ENCODE measurements around the gene RNF125.

Gene RNF125

DNA sequence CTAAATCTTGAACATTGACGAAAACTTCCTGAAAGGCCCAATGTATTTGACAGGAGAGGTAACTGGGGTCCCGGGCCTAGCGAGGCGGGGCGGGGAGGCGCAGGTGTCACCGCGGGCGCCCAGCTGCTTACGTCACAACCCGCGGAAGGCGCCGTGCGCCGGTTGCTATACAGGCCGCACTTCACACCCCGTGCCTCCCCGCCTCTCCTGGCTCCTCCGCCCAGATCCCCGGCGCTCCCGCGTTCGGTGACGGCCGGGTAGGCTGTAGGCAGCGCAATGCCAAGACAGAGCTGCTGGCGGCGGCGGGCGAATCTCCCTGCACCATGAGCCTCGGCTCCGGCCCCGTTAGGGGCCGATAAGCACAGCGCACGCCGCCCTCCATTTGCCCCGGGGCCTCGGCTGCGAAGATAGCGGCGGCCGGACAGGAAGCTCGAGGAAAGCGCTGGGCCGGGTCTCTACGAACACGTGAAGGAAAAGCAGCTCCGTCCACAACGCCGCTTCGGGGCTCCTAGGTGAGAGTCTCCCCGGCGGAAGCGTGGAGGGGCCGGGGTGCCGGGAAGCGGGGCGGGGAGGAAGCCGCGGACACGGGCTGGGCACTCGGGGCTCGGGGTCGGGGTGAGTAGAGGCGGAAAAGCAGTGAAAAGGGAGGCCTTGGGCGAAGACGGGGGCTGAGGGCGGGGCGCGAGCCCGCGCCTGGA lies 73.2 kb downstream of the RNF125 start, which contains the start of gene RNF138:
Gene RNF138 (plus strand): TSS at position 151 of the 698 bp plus-strand sequence. CDS start 903 bp downstream, outside the sequence.
- peak; percentile 72 to 78 (median 74) for DNase-seq

DNA sequence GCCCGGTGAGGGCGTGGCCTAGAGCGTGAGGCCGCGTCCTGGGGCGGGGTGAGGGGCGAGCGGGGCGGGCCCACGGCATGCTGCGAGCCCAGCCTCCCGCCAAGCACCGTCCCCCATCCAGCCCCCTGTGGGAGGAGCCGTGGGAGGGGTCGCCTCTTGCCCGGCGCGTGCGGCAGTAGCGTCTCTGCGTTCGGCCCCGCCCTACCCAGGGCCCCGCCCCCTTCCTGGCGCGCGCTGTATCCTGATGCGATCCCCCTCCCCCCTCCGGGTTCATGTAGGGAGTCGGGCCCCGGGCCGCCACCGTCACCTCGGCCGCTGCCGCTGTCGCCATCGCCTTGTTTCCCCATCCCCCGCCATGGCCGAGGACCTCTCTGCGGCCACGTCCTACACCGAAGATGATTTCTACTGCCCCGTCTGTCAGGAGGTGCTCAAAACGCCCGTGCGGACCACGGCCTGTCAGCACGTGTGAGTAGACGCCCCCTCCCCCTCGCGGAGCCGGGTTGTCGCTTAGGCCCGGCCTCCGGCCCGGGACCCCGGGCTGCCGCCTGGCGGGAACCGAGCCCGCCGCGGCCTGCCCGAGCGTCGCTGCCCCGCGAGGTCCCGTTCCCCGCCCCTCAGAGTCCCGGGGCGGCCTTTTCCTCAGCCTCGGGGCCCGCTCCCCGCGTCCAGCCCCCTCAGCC lies 73.9 kb downstream of the RNF125 start:
- DNase-seq: peak; percentile 97 to 100 (median 99)

DNA sequence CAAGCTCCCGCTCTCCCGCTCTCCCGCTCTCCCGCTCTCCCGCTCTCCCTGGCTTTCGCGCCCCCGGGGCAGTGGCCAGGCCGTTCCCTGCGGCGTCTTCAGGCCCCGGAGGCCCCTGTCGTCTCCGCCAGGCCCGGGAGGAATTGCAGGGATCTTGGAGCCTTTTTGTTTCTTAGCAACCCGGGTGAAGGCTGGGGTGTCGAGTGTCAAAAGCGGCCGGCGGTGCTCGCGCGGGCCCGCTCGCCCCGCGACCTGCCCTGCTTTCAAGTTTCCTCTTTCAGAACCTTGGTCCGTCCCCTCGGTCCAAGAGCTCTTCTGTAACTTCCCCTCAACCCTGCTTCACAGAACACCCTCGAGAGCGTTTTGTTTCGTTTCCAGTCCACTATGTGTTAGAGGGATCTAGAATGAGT lies 74.5 kb downstream of the RNF125 start:
- DNase-seq: peak in 3 of 4 experiments; percentile 10 to 17 (median 11)

DNA sequence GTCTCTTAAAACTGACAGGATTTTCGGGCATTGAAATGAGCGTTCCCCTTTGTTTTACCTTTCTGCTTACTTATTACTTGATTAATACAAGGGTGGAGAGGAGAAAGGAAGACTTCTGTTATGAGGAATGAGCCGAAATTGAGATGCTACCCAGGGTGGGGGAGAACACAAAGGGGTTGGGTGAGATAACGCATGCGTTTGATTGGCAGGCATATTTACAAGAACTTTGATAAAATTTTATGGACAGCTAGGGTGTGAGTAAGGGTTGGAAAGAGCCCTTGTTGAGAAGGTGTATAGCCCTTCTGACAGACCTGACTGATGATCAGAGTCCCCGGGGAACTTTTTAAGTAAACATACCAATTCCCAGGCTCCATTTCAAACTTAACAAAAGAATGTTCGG lies 74.9 kb downstream of the RNF125 start:
- no peak for DNase-seq

DNA sequence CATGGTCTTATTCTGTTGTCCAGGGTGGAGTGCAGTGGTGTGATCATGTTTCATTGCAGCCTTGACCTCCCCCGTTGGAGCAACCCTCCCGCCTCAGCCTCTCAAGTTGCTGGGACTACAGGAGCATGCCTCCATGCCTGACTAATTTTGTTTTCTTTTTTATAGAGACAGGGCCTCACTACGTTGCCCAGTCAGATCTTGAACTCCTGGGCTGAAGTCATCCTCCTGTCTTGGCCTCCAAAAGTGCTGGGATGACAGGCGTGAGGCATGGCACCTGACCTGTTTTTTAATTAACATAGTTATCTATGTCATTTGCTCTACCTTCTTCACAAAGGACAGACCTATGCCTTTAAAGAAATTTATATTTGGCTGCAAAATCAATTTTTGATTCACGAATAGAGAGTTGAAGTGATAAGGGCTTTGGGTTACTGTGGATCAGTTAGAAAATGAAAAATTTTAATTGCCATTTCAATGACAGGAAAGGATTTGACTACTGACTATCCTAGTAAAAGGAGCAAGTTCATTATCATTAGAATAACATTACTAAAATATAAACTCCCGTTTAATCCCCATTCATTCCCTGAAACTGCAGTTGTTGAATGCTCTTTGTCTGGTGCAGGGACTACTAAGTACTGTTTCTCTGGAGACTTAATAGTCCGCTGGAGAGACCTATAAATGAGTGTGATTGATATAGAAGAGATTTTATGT lies 76.7 kb downstream of the RNF125 start:
- DNase-seq: no peak

DNA sequence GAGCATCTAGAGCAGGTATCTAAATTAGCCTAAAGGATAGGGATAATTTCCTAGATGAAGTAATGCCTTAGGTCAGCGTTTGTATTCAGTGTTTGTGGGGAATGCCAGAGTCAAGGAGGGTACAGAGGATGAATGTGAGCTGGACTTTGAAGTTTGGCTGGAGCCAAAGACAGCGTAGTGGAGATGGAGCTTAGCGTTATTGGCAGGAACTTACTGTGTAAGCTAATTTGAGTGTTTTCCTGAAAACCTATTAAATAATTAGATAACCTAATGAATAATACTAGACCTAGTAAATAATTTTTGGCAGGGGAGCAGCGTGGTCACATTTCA lies 77.2 kb downstream of the RNF125 start:
- DNase-seq: no peak

DNA sequence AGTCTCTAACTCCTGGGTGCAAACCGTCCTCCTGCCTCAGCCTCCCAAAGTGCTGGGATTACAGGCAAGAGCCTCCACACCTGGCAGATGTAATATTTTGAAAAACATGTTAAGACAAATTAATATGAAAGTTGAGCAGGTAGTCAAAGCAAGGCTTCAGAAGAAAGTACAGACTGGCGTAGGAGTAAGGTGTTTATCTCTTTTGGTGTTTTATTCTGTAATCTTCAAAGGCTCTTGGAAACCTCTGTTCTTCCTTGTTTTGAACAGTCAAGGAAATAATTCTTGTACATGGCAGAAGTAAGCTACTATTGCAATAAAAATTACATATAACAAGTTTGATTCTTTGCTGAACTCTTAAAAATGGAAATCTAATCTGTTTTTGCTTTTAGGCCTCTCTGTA lies 78.3 kb downstream of the RNF125 start:
- no peak for DNase-seq

DNA sequence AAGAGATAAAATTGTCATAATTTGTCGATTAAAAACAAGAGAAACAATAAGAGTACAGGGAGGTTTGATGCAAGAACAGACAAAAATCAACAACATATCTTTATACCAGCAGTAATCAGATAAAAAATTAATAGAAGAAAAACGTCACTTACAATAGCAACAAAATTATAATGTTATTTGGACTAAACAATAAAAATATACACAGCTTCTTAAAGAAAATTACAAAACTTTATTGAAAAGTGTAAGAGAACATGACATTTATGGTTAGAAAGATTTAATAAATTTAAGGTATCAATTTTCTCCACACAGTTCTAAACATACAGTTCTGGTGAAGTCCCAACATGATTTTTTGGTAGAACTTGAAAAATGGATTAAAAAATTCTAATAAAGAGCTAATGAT lies 85.9 kb downstream of the RNF125 start:
- DNase-seq: no peak

DNA sequence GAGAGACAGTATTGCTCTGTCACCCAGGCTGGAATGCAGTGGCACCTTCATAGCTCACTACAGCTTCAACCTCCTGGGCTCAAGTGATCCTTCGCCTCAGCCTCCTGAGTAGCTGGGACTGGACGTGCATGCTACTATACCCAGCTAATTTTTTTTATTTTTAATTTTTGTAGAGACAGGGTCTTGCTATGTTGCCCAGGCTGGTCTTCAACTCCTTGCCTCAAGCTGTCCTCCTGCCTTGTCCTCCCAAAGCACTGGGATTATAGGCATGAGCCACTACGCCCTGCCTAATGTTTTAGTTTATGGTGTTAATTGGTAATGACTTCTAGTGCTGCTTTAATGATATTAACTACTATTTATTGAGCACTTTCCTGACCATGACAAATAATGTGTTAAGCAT lies 91.4 kb downstream of the RNF125 start:
- no peak for DNase-seq

DNA sequence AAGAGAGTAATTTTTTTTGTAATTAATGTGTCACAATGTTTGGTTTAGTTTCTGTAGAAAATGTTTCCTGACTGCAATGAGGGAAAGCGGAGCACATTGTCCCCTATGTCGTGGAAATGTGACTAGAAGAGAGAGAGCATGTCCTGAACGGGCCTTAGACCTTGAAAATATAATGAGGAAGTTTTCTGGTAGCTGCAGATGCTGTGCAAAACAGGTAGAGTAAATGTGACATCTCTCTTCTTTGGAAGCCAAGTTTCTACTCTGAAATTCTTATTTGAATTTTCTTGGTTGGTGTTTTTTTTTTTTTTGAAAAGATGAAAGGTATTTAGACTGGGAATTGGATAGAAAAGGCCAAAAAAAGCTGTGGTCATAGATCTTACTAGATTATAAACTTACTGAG lies 93.1 kb downstream of the RNF125 start:
- no peak for DNase-seq

DNA sequence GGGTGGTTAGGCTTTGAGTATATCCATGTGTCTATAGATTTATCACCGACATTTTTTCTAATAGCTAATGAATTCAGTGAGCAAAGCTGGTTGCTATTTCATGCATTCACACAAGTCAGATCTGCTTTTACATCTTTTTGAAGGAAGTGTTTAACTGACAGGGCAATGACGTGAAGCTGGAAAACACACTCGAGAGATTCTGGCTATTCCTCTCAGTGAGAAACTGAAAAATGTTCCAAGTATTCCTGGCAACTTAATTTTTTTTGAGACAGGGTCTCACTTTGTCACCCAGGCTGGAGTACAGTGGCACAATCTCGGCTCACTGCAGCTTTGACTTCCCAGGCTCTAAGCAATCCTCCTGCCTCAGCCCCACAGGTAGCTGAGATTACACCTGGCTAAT lies 94.2 kb downstream of the RNF125 start:
- DNase-seq: no peak

DNA sequence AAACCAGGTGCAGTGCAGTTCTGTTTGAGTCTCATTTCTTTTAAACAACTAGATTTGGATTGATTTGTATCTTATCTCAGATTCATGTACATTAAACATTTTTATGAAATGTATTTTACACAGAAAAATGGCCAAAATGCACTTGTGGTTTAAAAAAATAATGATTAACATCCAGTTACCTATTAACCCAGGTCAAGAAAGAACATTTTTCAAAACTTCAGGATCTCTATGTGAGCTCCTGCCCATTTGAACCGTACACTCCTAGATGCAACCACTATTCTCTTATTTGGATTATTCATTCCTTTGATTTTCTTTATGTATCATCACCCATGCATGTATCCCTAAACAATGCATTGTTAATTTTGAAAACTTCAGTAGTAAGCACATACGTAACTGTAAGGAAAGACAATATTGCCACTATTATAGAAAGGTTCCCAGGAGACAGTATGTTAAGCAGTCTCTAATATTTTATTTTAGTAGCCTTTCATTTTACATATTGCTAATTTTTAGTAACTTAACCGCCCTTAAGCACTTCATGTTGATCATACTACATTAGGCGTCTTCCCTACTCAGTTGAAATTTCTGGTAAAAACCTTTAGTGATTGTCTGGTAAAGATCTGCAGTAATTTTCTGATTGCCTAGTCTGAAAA lies 95.8 kb downstream of the RNF125 start:
- no peak for DNase-seq

DNA sequence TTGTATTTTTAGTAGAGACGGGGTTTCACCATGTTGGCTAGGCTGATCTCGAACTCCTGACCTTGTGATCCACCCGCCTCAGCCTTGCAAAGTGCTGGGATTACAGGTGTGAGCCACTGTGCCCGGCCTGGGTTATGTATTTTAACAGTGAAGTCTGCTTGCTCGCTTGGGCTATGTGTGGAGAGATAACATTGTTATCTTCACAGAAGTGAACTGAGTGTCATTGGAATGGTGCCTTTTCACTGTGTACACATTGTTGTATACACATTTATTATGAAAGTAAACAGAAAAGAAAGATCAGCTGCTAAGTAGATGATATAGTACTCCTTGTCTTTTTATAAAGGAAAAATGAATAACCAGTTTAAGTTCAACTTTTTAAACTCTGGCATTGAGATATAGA lies 103.4 kb downstream of the RNF125 start:
- no peak for DNase-seq

All from activated naive CD4-positive, alpha-beta T cell (primary cell).